ENCODE results near the gene EMILIN1.

DNA sequence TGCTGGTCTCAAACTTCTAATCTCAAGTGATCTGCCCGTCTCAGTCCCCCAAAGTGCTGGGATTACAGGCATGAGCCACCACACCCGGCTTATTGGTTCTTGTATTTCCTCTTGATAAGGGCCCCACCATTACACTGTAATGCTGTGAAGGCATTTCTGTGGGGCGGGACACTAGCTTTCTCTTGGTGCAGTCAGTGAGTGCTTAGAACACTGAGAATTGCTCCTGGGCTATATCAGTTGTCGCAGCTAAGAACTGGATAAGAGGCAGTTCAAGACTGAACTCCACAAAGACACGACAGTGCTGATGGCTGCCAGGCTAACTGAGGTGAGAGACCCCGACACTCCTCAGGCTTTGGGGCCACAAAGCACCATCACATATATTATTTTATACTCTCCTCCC is 10.2 kb downstream of the EMILIN1 start:
- TF ChIP-seq POLR2AphosphoS5 (IDR thresholded peaks at IDR 0.05) (no peak), POLR2A (IDR thresholded peaks at IDR 0.05) (no peak)

Measured in breast epithelium (tissue), 3 donors.